Tibial artery (tissue), 4 donors: ENCODE data around the gene SH2D5.

Experiments
- DNase-seq, 2 donors: peaks; one replicate each; pipeline ENCODE4 v3.0.0-alpha.2; 2019
- H3K27ac ChIP-seq, 2 donors: fragments of 200-600 bp; sonication (generic) in 1 of 2; 1 replicate in 1 of 2; 2 replicates in 1 of 2; pipeline ENCODE4 v1.5.1; 2018 to 2019; ENCODE audit warnings: mild to moderate bottlenecking in 1 of 2
- H3K27me3 ChIP-seq, 2 donors: fragments of 200-600 bp; sonication (generic) in 1 of 2; one replicate each; pipeline versions ENCODE4 v1.5.1 to v1.6.0; 2016 to 2019
- H3K36me3 ChIP-seq, 3 donors: fragments of 200-600 bp; sonication (generic) in 2 of 3; one replicate each; pipeline ENCODE4 v1.5.1; 2016 to 2019; ENCODE audit warnings: mild to moderate bottlenecking in 2 of 3
- H3K4me1 ChIP-seq, 4 donors: fragments of 200-600 bp; sonication (generic) in 2 of 4; 1 replicate in 3 of 4; 2 replicates in 1 of 4; pipeline ENCODE4 v1.5.1; 2016 to 2019
- H3K4me3 ChIP-seq, 2 donors: fragments of 200-600 bp; sonication (generic) in 1 of 2; 1 replicate in 1 of 2; 2 replicates in 1 of 2; pipeline ENCODE4 v1.5.1; 2018 to 2019; ENCODE audit warnings: mild to moderate bottlenecking in 2 of 2
- H3K9me3 ChIP-seq, 3 donors: fragments of 200-600 bp; sonication (generic) in 1 of 3; one replicate each; pipeline ENCODE4 v1.5.1; 2016 to 2019
- CTCF ChIP-seq, 2 experiments: fragments of 200-600 bp in 1 of 2; fragments of 450-650 bp in 1 of 2; IDR thresholded peaks; one replicate each; pipeline ENCODE4 v1.5.1; 2017 to 2019; ENCODE audit warnings: antibody characterized with exemption in 2 of 2, mild to moderate bottlenecking in 1 of 2, moderate library complexity in 1 of 2
- intact Hi-C: fragments of 100-400 bp; cut with DNase I; formaldehyde crosslinking; loops from one replicate; pipeline ENCODE4 v1.15.0; 2023; ENCODE audit warnings: low total_unique reads

The SH2D5 gene

GRCh38 chr1:20685099-20685662 lies 47.3 kb downstream of the SH2D5 start:
- DNase-seq: peak in 1 of 2 donors; percentile 33
- Histone ChIP-seq H3K27me3 (no peaks in the 10 kb centered on the region), H3K4me1 (no peaks in the 10 kb centered on the region), H3K9me3 (no peaks in the 10 kb centered on the region), H3K4me3 (peak overlapping the region; percentile 21 to 34), H3K36me3 (no peaks in the 10 kb centered on the region), H3K27ac (peak overlapping the region in 1 of 2 donors; percentile 16)
- TF ChIP-seq CTCF (IDR thresholded peaks at IDR 0.05): no peak
- intact Hi-C loops: no loop called here

- Histone ChIP-seq H3K4me1 (no peaks in the 10 kb centered on the region), H3K4me3 (peak overlapping the region; percentile 21 to 34), H3K27ac (peak overlapping the region in 1 of 2 donors; percentile 16), H3K36me3 (no peaks in the 10 kb centered on the region), H3K9me3 (no peaks in the 10 kb centered on the region), H3K27me3 (no peaks in the 10 kb centered on the region)
- no peak for DNase-seq
- no peak for TF ChIP-seq CTCF (IDR thresholded peaks at IDR 0.05)
- intact Hi-C loops: no loop called here
Observed at GRCh38 chr1:20684651-20685050, 47.9 kb downstream of the SH2D5 start.

GRCh38 chr1:20684050-20684620 lies 48.4 kb downstream of the SH2D5 start:
- TF ChIP-seq CTCF (IDR thresholded peaks at IDR 0.05): no peak
- intact Hi-C loops: no loop called here
- H3K27ac ChIP-seq: no peak overlapping the region
- no peak for DNase-seq
- no peaks in the 10 kb centered on the region for H3K4me1 ChIP-seq
- no peaks in the 10 kb centered on the region for H3K9me3 ChIP-seq
- H3K27me3 ChIP-seq: no peaks in the 10 kb centered on the region
- peak overlapping the region in 1 of 2 donors; percentile 34 for H3K4me3 ChIP-seq
- H3K36me3 ChIP-seq: no peaks in the 10 kb centered on the region

- no peaks in the 10 kb centered on the region for H3K27me3 ChIP-seq
- TF ChIP-seq CTCF (IDR thresholded peaks at IDR 0.05): no peak
- no peak overlapping the region for H3K27ac ChIP-seq
- intact Hi-C loops: no loop called here
- no peaks in the 10 kb centered on the region for H3K9me3 ChIP-seq
- no peak for DNase-seq
- no peaks in the 10 kb centered on the region for H3K36me3 ChIP-seq
- no peaks in the 10 kb centered on the region for H3K4me1 ChIP-seq
- no peak overlapping the region for H3K4me3 ChIP-seq
Observed at GRCh38 chr1:20683614-20684013, 48.9 kb downstream of the SH2D5 start.

GRCh38 chr1:20682571-20683236 lies 49.8 kb downstream of the SH2D5 start:
- peak in 1 of 2 donors; percentile 43 for DNase-seq
- Histone ChIP-seq H3K27ac (no peak overlapping the region), H3K4me1 (no peaks in the 10 kb centered on the region), H3K9me3 (no peaks in the 10 kb centered on the region), H3K4me3 (no peak overlapping the region), H3K27me3 (no peaks in the 10 kb centered on the region), H3K36me3 (no peaks in the 10 kb centered on the region)
- no peak for TF ChIP-seq CTCF (IDR thresholded peaks at IDR 0.05)
- intact Hi-C loops: no loop called here
